OCI-M1 (cell line): Measurements from ENCODE around the gene CORO1C.
"Not testable (repeated sequence)": the region's sequence is repeated elsewhere in the genome, so short reads cannot be mapped to it uniquely, and the experiment has no call there.

Source experiments
- DNase-seq: peaks from one replicate; lab custom pipeline; 2025; lab: John Stamatoyannopoulos, UW

Gene CORO1C

GRCh38 chr12:108672054-108672453 is 59.3 kb downstream of the CORO1C start:
- no peak for DNase-seq

GRCh38 chr12:108671110-108671509 is 60.2 kb downstream of the CORO1C start:
- peak; percentile 79 for DNase-seq

DNA sequence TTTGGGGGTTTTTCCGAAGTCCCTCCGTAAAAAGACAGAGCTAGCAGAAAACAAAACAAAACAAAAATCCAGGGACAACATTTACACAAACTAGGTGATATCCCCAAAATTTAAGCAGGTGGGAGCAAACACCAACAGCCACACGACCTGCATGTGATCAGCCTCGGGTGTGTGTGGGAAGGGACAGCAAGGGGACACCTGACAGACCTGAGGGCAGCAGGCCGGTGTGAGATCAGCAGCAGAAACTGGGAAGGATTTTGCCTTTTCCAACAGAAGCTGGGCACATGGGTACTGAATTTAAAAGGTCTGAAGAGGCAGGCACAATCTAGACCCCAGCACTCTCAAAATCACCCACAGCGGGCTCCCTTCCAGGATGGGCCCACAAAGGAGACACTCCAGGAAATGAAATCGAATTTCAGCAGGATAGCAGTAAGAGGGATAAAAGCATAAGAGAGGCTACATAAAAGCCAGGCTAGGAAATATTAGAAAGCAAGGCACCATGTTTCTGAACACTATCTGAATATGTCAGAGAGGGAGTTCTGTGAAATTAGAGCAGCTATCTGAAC is 61.2 kb downstream of the CORO1C start:
- no peak for DNase-seq

DNA sequence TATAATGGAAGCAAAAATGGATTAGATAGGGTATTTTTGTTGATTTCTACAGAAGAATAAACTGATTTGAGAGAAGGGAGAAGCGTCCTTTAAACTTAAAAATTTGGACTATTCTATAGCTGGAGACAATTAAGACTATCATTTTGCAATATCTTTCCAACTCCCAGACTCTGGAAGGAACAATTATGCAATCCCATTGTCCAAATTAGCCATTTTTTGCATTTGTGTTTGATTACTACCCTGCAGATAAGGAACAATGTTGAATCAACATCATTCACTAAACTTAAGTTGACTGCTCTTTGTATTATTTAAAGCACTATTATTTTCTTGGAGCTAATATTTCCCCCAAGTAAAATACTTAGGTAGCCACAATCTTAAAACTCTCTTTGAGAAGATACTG is 62.8 kb downstream of the CORO1C start:
- DNase-seq: no peak

DNA sequence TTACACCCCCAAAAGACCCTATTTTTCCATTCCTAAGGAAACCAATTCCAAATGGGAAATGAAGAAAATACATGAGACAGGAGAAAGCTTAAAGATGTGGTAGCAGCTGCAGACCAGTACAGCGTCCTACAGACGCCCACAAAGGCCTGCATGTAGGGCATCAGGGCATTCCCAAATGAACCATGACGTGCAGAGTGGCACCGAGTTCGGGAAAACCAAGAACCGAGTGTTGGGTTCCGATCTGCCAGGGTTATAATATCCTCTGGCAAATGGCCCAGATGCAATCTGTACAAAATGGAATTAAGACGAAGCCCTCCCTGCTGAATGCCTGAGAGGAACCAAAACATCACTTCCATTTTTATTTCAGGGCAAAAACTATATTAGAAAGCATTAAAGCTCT is 63.3 kb downstream of the CORO1C start:
- DNase-seq: no peak

- peak; percentile 54 for DNase-seq
Observed at GRCh38 chr12:108667349-108667748, 64.0 kb downstream of the CORO1C start.

- no peak for DNase-seq
Observed at GRCh38 chr12:108666401-108666881, 64.9 kb downstream of the CORO1C start.

DNA sequence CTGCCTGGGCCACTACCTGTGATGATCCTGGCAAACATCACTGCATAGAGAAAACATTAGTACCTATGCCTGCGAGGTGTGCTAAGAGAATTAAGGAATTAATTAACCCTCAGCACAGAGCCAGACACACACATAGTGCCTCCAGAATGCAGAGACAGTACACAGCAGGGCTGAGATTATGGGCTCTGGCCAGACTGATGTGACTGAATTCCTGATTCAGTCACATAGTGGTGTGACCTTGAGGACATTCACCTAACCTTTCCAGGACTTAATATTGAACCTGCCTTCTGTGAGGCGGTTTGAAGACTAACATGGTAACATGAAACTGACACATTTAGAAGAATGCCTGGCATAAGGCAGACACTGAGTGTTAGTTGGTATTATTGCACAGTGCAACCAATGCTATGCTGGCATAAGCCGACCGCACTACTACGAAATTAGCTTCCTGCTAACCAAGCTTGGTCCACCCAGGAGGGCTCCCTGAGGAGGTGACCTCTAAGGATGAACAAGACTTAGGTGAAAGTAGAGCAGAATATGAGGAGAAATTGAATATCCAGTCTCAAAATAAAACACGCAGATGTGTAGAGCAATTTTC is 65.6 kb downstream of the CORO1C start:
- DNase-seq: no peak

DNA sequence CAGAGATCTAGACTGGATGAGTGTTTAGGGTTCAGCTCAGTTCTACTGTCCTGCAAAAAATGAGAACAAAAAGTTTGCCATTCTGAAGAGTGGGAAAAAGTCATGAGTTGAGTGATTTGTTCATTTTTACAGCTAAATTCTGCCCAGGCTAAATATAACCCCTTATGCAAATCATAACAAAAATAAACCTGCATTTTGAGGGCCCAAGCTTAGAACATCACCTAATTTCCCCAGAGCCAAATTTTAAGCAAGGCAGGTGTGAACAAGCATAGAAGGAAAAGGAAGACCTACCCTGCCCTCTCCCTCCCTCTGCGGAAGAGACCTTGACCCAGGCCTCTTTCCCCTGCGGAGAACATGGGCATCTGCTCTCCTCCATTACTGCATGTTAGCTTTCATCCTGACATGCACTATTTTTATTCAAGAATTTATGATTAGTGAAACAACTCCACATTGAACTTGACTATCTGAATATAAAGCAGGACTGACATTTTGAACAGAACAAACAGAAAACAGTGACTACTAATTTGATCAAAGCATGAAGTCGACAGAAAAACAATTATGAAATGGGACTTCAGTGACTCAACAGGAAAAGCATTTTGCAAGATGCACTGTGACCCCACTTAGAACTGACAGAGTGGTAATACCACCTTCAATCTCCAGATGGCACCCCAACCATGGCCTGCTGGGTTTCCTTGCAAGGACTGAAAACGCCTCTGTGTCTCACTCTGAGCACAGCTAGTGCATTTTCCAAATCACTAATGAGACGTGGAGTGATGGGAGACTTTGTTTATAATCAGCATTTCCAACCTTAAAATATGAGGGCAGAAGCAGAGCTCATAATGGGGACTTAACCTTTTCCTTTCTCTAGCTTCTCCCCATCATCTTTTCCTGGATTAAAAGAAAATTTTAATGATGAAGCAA is 66.7 kb downstream of the CORO1C start:
- DNase-seq: peak; percentile 92

- DNase-seq: no peak
Observed at GRCh38 chr12:108663324-108664015, 67.8 kb downstream of the CORO1C start.

DNA sequence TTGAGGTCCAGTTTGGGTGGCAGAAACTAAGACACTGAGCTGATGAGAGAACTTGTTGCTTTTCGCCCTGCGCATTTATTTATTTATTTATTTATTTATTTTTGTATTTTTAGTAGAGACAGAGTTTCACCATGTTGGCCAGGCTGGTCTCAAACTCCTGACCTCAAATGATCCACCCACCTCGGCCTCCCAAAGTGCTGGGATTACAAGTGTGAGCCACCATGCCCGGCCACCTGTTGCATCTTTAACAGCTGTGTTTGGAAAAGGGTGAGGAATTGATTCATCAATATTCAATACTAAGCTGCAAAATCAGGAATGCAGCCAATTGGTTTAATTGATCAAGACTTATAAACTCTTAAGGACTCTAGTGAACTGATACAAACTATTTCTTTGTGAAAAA is 73.2 kb downstream of the CORO1C start:
- DNase-seq: not testable (repeated sequence)

GRCh38 chr12:108657130-108657745 is 74.1 kb downstream of the CORO1C start:
- no peak for DNase-seq

GRCh38 chr12:108656247-108656646 is 75.1 kb downstream of the CORO1C start:
- not testable (repeated sequence) for DNase-seq

DNA sequence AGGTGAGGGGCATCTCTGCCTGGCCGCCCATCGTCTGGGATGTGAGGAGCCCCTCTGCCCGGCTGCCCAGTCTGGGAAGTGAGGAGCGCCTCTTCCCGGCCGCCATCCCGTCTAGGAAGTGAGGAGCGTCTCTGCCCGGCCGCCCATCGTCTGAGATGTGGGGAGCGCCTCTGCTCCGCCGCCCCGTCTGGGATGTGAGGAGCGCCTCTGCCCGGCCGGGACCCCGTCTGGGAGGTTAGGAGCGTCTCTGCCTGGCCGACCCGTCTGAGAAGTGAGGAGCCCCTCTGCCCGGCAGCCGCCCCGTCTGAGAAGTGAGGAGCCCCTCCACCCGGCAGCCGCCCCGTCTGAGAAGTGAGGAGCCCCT is 75.5 kb downstream of the CORO1C start:
- not testable (repeated sequence) for DNase-seq

GRCh38 chr12:108654622-108655021 is 76.7 kb downstream of the CORO1C start:
- not testable (repeated sequence) for DNase-seq

- no peak for DNase-seq
Observed at GRCh38 chr12:108653922-108654321, 77.4 kb downstream of the CORO1C start.

- no peak for DNase-seq
Observed at GRCh38 chr12:108653082-108653516, 78.2 kb downstream of the CORO1C start.

DNA sequence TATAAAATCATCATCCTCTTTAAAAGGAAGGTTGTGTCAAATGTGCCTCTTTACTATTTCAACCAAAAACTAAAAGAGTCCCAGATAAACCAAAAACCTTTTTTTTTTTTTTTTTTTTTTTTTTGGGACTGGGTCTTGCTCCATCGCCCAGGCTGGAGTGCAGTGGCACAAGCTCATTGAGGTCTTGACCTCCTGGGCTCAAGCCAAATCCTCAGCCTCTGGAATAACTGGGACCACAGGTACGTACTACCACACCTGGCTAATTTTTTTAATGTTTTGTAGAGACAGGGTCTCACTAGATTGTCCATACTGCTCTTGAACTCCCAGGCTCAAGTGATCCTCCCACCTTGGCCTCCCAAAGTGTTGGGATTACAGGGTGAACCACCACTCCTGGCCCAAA is 81.2 kb downstream of the CORO1C start:
- DNase-seq: no peak

GRCh38 chr12:108649669-108650068 is 81.6 kb downstream of the CORO1C start:
- DNase-seq: no peak

GRCh38 chr12:108649126-108649525 is 82.2 kb downstream of the CORO1C start:
- DNase-seq: no peak

DNA sequence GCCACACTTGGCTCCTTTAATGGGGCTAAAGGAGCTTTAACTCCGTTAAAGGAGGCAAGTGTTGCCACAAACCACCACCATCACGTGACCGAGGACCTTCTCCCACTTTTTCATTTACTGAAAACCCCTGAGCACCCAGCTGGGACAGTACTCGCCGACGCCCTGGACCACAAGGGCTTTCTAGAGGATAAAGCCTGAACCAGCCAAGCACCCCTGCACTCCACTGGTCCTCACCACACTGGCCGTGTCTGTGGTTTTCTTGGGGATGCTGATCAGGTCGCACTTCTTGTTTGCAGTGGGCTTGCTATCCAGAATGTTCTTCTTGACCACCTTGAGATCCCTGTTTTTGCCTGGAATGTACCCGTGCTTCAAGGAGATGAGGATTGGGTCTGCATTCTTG is 82.9 kb downstream of the CORO1C start:
- no peak for DNase-seq
